ENCODE results near the gene PHC2.

Gene PHC2

DNA sequence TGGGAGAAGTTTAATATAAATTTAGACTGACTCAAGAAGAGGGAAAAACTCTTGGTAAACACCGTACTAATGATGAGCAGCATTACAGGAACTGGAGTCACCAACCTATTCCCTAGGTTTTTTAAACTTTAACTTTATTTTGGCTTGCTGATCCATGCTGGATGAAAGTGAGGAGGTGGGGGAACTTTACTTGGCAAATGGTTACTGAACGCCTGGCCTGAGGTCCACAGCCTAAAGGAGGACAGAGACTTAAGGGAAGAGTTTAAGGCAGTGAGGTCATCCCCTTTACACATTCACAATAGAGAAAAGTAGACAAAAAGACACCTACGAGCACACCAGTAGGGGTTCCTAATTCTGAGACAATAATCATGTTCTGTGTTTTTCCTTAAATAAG is 84.4 kb downstream of the PHC2 start:
- peak overlapping the region; percentile 91 for H3K27ac ChIP-seq
- TF ChIP-seq ZFX (IDR thresholded peaks at IDR 0.05; ENCODE audit: borderline replicate concordance) (no peak), CTCF (IDR thresholded peaks at IDR 0.05) (no peak)

GRCh38 chr1:33344896-33345560 is 85.9 kb downstream of the PHC2 start:
- no peak overlapping the region for H3K27ac ChIP-seq
- TF ChIP-seq CTCF (IDR thresholded peaks at IDR 0.05): no peak

DNA sequence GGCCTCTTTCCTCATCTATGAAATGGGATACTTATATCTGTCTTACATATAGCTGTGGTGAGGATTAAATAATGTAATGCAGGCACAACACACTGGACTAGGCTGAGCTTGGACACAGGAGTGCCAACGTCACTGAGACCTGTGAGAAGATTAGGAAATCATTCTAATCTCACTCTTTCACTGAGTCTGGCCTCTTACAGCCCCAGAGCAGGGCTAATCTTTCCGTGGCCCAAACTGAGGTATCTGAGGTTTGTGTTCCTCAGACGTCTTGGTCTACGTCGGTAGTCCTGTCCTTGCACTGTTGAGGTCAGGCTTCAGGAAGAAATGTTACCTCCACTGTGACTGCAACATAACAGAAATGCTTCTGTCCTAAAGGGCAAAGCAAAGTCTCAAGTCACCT is 87.4 kb downstream of the PHC2 start:
- no peak for TF ChIP-seq CTCF (IDR thresholded peaks at IDR 0.05)
- H3K27ac ChIP-seq: peak overlapping the region; percentile 55; the same call in 1 of the 2 replicates

DNA sequence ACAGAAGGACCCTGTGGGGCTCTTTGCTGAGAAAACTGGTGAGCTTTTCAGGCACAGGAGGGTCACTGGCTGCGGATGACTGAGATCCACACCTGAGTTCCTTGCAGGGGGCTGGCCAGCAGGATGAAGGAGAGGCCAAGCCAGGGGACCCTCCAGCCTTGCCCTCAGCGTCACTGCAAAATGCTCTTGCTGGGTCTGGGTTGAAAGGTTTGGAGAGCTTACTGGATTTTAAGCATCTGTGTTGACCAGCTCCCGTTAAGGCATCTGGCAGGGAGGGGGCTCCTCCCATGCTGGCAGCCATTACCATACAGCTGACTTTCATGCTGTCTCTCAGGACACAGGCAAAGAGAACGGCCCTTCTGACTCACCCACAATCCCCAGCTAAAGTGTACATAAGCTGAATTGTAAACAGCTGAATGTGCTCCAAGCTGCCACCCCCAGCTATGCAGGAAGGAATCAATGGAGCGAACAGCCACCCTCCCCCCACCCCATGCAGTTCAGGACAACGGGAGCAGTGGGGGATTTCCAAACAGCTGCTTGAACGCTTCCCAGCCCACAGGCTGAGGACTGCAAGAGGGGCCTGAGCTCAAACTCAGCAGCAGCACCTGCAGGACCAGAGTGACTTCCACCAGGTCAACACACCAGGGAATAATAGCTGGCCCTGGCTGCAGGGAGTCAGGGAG is 88.7 kb downstream of the PHC2 start:
- H3K27ac ChIP-seq: peak overlapping the region; percentile 55
- TF ChIP-seq CTCF (IDR thresholded peaks at IDR 0.05): no peak
- TF ChIP-seq ZFX (IDR thresholded peaks at IDR 0.05; ENCODE audit: borderline replicate concordance): no peak

- H3K27ac ChIP-seq: no peak overlapping the region; the same call in 1 of the 2 replicates
- TF ChIP-seq ZFX (IDR thresholded peaks at IDR 0.05; ENCODE audit: borderline replicate concordance): no peak
- TF ChIP-seq CTCF (IDR thresholded peaks at IDR 0.05): no peak
These were observed 89.7 kb downstream of the PHC2 start for GRCh38 chr1:33341190-33341589.

DNA sequence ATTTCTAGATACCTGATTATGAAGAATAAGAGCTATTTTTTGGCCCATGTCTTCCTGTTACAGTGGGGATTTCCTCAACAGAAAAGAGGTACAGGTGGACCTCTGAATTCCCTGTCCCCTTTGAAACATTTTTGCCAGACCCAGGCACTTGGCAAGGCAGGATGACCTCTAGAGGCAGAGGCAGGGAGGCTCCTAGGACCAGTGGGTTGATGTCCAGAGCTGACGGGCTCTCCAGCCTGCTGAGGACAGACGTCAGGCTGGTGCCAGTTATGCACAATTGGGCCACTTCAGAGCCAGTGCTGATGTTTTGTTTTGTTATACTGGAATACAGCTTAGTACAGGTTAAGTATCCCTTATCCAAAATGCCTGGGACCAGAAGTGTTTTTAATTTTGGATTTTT is 91.5 kb downstream of the PHC2 start:
- TF ChIP-seq ZFX (IDR thresholded peaks at IDR 0.05; ENCODE audit: borderline replicate concordance) (no peak), CTCF (IDR thresholded peaks at IDR 0.05) (peak; percentile 23; the same call in 1 of the 2 replicates)
- no peak overlapping the region for H3K27ac ChIP-seq

GRCh38 chr1:33338440-33339211 is 92.3 kb downstream of the PHC2 start:
- TF ChIP-seq ZFX (IDR thresholded peaks at IDR 0.05; ENCODE audit: borderline replicate concordance) (no peak), CTCF (IDR thresholded peaks at IDR 0.05) (no peak)
- H3K27ac ChIP-seq: no peak overlapping the region

All from 22Rv1 (cell line).